Stimulated activated CD4-positive, alpha-beta T cell treated with anti-CD3 and anti-CD28 coated beads, TNF-alpha, amount 100 ng/mL, for 24 hours (primary cell): ENCODE data around the gene C2orf69.

Source experiments
- DNase-seq, 3 experiments: peaks; one replicate each; pipeline ENCODE4 v3.0.0-alpha.2; 2020; ENCODE audit warnings: low read depth in 3 of 3

Gene C2orf69

DNA sequence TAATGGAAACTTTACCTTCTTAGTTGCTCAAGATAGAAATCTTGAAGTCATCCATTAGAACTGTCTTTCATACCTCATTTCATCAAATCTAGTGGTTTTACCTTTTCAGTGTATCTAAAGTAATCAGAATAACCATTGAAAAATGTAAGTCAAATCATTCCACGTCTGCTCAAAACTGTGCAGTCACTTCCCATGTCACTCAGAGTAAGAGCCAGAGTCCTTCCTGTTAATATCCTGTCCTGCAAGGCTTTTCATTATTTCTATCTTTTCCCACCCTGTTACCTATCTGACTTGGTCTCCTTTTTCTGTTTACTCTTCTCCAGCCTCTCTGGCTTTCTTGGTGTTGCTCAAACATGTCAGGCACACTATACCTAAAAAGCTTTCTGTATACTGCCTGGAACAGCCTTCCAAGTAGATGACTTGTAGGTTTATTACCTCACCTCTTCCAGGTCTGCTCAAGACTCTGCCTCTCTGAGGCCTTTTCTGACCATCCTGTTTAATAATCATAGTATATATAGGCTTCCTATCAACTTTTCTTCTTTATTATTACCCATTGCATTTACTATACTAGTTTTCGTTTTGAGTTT lies 3.4 kb downstream of the C2orf69 start:
- DNase-seq: no peak

GRCh38 chr2:199916980-199917379 lies 5.9 kb downstream of the C2orf69 start:
- no peak for DNase-seq

- DNase-seq: no peak
Measured at GRCh38 chr2:199922856-199923255, 11.8 kb downstream of the C2orf69 start.

GRCh38 chr2:199923924-199924323 lies 12.8 kb downstream of the C2orf69 start:
- no peak for DNase-seq

DNA sequence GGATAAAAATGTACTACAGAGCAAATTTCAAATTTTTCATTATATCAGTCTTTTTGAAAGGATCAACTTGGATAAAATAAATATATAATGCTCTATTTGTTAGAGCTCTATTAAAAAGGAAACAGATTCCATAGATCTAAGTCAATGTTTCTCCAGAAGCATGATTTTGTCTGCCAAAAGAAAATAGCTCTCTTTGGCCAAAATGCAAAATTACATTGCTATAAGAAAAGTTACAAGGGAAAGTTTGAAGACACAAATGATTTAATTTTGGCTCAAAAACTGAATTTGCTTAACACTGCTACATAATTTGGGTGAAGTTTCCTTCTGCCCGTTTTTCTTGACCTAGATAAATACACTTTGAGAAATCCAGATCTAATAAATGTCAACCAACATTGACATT lies 15.7 kb downstream of the C2orf69 start:
- DNase-seq: no peak

GRCh38 chr2:199928226-199928625 lies 17.1 kb downstream of the C2orf69 start:
- no peak for DNase-seq

DNA sequence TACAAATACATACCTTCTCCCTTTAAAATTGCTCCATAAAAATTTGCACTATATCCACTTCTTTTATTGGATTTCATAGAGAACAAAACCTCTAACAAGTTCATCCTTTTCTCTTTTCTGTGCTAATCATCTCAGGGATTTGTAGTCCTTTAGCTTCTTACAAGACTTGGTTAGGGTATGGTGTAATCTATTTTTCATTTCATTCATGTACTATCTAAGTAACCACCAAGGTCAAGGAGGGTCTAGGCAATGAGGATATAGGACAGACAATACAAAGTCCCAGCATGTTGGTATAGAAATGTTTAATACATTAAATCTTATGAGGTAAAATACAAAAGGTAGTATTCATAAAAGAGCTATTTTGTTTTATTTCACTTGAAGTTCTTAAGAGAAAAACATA lies 17.5 kb downstream of the C2orf69 start:
- no peak for DNase-seq

- no peak for DNase-seq
Measured at GRCh38 chr2:199929262-199929661, 18.2 kb downstream of the C2orf69 start.

DNA sequence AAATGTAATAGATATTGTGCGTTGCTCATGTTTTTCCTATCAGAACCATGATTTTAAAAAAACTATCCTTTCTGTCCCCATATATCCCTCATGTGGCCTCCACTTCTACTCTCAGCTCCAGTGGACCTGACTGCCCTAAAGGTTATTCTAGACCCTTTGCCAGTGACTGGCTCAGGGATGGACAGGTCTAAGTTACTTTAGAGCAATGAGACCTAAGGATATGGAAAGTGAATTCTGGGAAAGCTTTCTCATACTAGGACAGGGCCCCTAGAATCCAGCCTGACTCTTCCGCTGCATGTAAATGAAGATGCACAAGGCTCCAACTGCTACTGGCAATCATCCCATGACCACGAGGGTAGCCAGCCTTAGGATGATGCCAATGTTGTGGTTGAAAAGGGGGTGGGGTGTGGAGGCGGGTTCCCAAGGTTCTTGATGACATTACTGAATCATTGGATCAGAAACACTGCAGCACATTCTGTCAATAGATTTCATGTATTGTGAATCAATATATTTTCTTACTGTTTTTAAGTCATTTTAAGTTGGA lies 21.3 kb downstream of the C2orf69 start:
- DNase-seq: no peak

- no peak for DNase-seq
Measured at GRCh38 chr2:199933466-199933865, 22.4 kb downstream of the C2orf69 start.

GRCh38 chr2:199936554-199936953 lies 25.5 kb downstream of the C2orf69 start:
- no peak for DNase-seq

DNA sequence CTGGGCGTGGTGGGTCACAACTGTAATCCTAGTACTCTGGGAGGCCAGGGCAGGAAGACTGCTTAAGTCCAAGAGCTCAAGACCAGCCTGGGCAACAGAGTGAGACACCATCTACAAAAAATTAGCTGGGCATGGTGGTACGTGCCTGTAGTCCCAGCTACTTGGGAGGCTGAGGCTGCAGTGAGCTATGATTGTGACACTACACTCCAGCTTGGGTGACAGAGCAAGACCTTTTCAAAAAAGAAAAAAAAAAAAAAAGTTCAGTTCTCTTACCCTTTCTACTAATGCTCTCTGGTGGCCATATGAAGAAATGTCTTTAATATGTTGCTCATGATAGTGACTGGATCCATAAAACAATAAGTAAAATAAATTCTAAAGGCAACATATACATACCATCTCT lies 29.3 kb downstream of the C2orf69 start:
- DNase-seq: no peak

GRCh38 chr2:199943373-199943772 lies 32.3 kb downstream of the C2orf69 start:
- no peak for DNase-seq

GRCh38 chr2:199946196-199946595 lies 35.1 kb downstream of the C2orf69 start:
- no peak for DNase-seq

GRCh38 chr2:199946836-199947235 lies 35.7 kb downstream of the C2orf69 start:
- no peak for DNase-seq

DNA sequence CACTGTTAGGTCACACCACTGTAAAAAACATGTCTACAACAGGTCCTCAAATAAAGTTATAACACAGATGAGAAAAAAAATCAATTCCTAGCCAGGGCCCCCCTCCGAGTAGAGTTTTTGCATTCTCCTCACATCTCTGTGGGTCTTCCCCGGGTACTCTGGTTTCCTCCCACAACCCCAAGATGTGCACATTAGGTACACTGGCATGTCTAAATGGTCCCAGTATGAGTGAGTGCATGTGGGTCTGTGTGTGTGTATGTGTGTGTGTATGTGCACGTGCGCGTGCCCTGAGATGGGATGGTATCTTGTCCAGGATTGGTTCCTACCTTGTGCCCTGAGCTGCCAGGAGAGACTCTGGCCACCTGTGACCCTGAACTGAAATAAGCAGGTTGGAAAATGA lies 39.3 kb downstream of the C2orf69 start:
- DNase-seq: no peak

DNA sequence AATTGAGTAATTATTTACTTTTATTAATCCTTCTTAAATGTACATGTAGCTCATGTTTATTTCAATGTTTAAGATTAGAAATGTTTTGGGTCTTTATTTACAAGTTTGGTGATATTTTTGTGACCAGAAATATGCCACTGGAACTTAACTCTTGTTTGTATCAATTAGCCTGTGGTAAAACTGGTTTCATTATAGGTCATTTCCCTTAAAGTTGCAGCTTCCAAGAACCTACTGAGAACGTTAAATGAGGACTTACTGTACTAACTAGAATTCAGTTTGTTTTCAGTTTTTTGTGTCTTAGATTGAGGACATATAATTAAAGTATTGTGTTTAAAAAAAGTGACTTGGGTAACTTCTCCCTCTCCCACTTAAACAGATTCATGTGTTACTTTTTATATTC lies 39.9 kb downstream of the C2orf69 start:
- no peak for DNase-seq

DNA sequence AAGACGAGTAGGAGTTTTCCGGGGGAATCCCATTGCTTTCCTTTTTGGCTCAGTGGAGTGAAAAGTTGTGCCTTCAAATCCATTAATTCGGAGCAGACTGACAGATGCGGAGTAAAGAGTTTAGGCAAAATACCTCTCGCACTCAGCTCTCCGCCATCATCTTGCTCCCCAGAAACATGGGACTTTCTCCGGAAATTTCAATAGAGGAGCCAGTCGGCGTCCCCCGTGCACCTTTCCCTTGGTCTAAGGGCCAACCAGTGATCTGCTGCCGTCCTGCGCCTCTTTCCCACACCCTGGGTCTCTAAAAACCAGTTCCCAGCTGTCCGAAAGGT lies 43.9 kb downstream of the C2orf69 start:
- no peak for DNase-seq

- DNase-seq: peak; percentile 67 to 79 (median 67)
Measured at GRCh38 chr2:199955339-199956061, 44.4 kb downstream of the C2orf69 start, which contains the start of the genes MAIP1 and TYW5. MAIP1 (plus strand) TSS chr2:199955582; CDS start chr2:199955799, 217 bp downstream. TYW5 (minus strand) TSS chr2:199955491; CDS start chr2:199955470, 21 bp downstream.

DNA sequence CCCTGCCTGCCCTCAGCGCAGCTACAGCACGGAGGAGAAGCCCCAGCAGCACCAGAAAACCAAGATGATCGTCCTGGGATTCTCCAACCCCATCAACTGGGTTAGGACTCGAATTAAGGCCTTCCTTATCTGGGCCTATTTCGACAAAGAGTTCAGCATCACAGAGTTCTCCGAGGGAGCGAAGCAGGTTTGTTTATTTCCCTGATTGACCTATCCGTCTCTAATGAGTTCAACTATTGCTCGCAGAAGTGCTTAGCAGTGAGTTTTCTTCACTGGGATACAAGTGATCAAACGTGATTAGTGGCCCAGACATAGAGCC lies 44.9 kb downstream of the C2orf69 start:
- no peak for DNase-seq

DNA sequence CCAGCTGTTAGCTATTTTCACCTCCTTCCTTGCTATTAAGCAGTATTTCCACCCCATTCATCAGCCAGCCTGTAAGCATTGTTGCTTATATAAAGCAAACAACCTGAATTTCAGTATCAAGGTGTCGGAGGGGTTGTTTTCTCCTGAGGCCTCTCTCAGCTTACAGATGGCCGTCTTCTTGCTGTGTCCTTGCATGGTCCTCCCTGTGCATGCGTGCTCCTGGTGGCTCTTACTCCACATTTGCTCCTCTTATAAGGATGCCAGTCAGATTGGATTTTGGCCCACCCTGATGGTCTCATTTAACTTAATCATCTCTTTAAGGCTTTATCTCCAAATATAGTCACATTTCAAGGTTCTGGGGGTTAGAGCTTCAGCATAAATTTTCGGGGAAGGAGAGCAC lies 46.9 kb downstream of the C2orf69 start:
- no peak for DNase-seq

- no peak for DNase-seq
Measured at GRCh38 chr2:199962203-199962602, 51.1 kb downstream of the C2orf69 start.

GRCh38 chr2:199966405-199966804 lies 55.3 kb downstream of the C2orf69 start:
- DNase-seq: no peak

DNA sequence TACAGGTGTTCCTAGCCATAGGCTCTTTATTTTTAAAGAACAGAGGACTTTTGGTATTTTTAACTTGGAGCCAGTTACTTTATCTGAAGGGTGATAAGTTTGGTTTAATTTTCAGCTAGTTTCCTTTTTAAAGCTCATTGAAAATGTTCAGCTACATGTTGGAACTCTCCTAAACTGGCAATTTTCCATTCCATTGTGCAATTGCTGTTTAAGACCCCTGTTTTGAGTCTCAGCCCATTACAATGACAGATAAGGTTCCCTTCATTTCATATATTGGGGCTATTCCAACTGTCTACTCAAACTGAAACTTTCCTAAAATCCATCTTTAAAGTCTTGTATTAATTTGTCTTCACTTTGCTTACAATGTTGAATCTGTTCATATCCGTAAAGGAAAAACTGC lies 55.9 kb downstream of the C2orf69 start:
- no peak for DNase-seq
